GM12891 (cell line): ENCODE data around the gene REELD1.

Experiments used
- POLR2A ChIP-seq: IDR thresholded peaks from 2 replicates; pipeline ENCODE4 v1.6.1; 2011; ENCODE audit warnings: low read depth, low read length, control low read depth
- SPI1 ChIP-seq: IDR thresholded peaks from 2 replicates; pipeline ENCODE4 v1.6.1; 2011; ENCODE audit warnings: low read depth, low read length, control low read depth

DNA sequence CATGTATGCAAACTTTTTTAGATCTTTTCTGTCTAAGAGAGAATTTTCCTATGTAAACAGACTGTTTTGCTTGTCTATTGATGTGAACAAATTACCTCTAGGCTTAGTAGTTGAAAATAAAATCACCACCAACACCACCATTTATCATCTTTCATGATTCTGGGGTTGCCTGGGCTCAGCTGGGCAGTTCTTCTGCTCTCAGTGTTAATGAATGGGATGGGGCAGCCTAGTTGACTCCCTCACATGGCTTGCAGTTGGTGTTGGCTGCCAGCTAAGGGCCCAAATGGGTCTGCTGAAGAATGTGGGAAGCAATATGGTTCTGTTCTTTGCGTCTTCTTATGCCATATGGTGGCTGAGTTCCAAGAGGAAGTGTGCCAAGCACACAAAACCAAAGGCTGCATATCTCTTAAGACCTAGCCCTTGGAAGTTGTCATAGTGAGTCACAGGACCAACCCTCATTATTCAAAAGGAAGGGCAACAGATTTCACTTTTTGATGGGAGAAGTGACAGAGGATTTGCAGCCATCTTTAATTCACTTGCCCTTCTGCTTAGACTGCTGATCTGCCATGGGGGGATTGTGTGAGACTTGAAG, 17.9 kb downstream of the REELD1 start:
- TF ChIP-seq SPI1 (no peak), POLR2A (no peak)
